WTC11 (cell line): ENCODE data around the gene EFHD1. TPM values are rescaled to one million over a fixed set of nuclear protein-coding genes. Genes with fewer than 3 reads are reported as not detected.

Source experiments
- ATAC-seq: fragments of 200-7000 bp; cut with Tn5 transposase; 2 replicates; pipeline ENCODE4 v1.10.0; 2021; ENCODE audit warnings: mild to moderate bottlenecking, moderate library complexity
- CTCF ChIA-PET: fragments of 300-600 bp; sonication (Branson Sonifier 250); formaldehyde crosslinking; loops from one replicate; lab custom pipeline; 2021; ENCODE audit warnings: antibody characterized with exemption; lab: Charles Lee
- POLR2A ChIA-PET: fragments of 350-600 bp; sonication (Branson Sonifier 250); formaldehyde crosslinking; loops from one replicate; lab custom pipeline; 2021; ENCODE audit warnings: antibody characterized with exemption; lab: Charles Lee
- DNase-seq: peaks from one replicate; pipeline ENCODE4 v3.0.0; 2021; ENCODE audit warnings: low spot score
- H3K27ac Mint-ChIP-seq: 2 replicates; pipeline ENCODE4 v1.8.0; 2021; ENCODE audit warnings: mixed read lengths
- H3K27me3 Mint-ChIP-seq: 2 replicates; pipeline ENCODE4 v1.8.0; 2021; ENCODE audit warnings: low read depth, mild to moderate bottlenecking, moderate library complexity, mixed read lengths
- H3K36me3 Mint-ChIP-seq: 2 replicates; pipeline ENCODE4 v1.8.0; 2021; ENCODE audit warnings: mixed read lengths
- H3K4me1 Mint-ChIP-seq: 2 replicates; pipeline ENCODE4 v1.8.0; 2022; ENCODE audit warnings: mixed read lengths
- H3K4me3 Mint-ChIP-seq: 2 replicates; pipeline ENCODE4 v1.8.0; 2021; ENCODE audit warnings: mild to moderate bottlenecking, moderate library complexity, mixed read lengths
- H3K9me3 Mint-ChIP-seq: 2 replicates; pipeline ENCODE4 v1.8.0; 2021; ENCODE audit warnings: mixed read lengths
- CDX4 ChIP-seq: fragments of 250-450 bp; sonication (Bioruptor Pico); IDR thresholded peaks from 2 replicates; pipeline ENCODE4 v1.9.0; 2021; ENCODE audit warnings: moderate library complexity, mild to moderate bottlenecking, inconsistent platforms, borderline replicate concordance
- ETV6 ChIP-seq: sonication (generic); formaldehyde crosslinking; IDR thresholded peaks from 2 replicates; pipeline ENCODE4 v1.8.1; 2022; ENCODE audit warnings: mild to moderate bottlenecking, missing genetic modification reagents
- FOXJ3 ChIP-seq: sonication (generic); formaldehyde crosslinking; IDR thresholded peaks from 2 replicates; pipeline ENCODE4 v1.9.0; 2021; ENCODE audit warnings: missing genetic modification reagents, mild to moderate bottlenecking, borderline replicate concordance
- KAT7 ChIP-seq: sonication (generic); formaldehyde crosslinking; IDR thresholded peaks from 2 replicates; pipeline ENCODE4 v1.8.1; 2023; ENCODE audit warnings: missing genetic modification reagents, mild to moderate bottlenecking, borderline replicate concordance
- MAX ChIP-seq: sonication (generic); formaldehyde crosslinking; IDR thresholded peaks from 2 replicates; pipeline ENCODE4 v1.8.0; 2022; ENCODE audit warnings: mild to moderate bottlenecking, missing genetic modification reagents
- MLX ChIP-seq: sonication (generic); formaldehyde crosslinking; IDR thresholded peaks from 2 replicates; pipeline ENCODE4 v1.8.1; 2023; ENCODE audit warnings: mild to moderate bottlenecking, missing genetic modification reagents, moderate library complexity
- NFATC4 ChIP-seq: fragments of 250-450 bp; sonication (Bioruptor Pico); IDR thresholded peaks from 2 replicates; pipeline ENCODE4 v1.9.0; 2021; ENCODE audit warnings: mild to moderate bottlenecking
- NR1H2 ChIP-seq: sonication (generic); formaldehyde crosslinking; IDR thresholded peaks from 2 replicates; pipeline ENCODE4 v1.9.0; 2021; ENCODE audit warnings: mild to moderate bottlenecking, moderate library complexity, missing genetic modification reagents
- STAT6 ChIP-seq: sonication (generic); formaldehyde crosslinking; conservative IDR thresholded peaks from 2 replicates; pipeline ENCODE4 v1.8.1; 2023; ENCODE audit warnings: mild to moderate bottlenecking, low read depth, missing genetic modification reagents, moderate library complexity
- TCF7 ChIP-seq: sonication (generic); formaldehyde crosslinking; IDR thresholded peaks from 2 replicates; pipeline ENCODE4 v1.8.0; 2022; ENCODE audit warnings: mild to moderate bottlenecking, low read depth, missing genetic modification reagents, moderate library complexity
- TP53 ChIP-seq: sonication (generic); formaldehyde crosslinking; IDR thresholded peaks from 2 replicates; pipeline ENCODE4 v1.8.1; 2023; ENCODE audit warnings: mild to moderate bottlenecking, missing genetic modification reagents
- USF1 ChIP-seq: sonication (generic); formaldehyde crosslinking; IDR thresholded peaks from 2 replicates; pipeline ENCODE4 v1.8.0; 2022; ENCODE audit warnings: mild to moderate bottlenecking, missing genetic modification reagents
- ZBTB21 ChIP-seq: sonication (generic); formaldehyde crosslinking; IDR thresholded peaks from 2 replicates; pipeline ENCODE4 v1.8.1; 2023; ENCODE audit warnings: mild to moderate bottlenecking, missing genetic modification reagents, borderline replicate concordance
- ZNF425 ChIP-seq: fragments of 250-450 bp; sonication (Bioruptor Pico); conservative IDR thresholded peaks from 2 replicates; pipeline ENCODE4 v1.9.0; 2021; ENCODE audit warnings: mild to moderate bottlenecking
- ZNF512 ChIP-seq: sonication (generic); formaldehyde crosslinking; IDR thresholded peaks from 2 replicates; pipeline ENCODE4 v1.8.1; 2022; ENCODE audit warnings: missing genetic modification reagents, borderline replicate concordance
- ZNF532 ChIP-seq: fragments of 250-450 bp; sonication (Bioruptor Pico); IDR thresholded peaks from 2 replicates; pipeline ENCODE4 v1.9.0; 2021; ENCODE audit warnings: mild to moderate bottlenecking, borderline replicate concordance
- ZSCAN18 ChIP-seq: fragments of 250-450 bp; sonication (Bioruptor Pico); IDR thresholded peaks from 2 replicates; pipeline ENCODE4 v2.1.2; 2022; ENCODE audit warnings: mild to moderate bottlenecking, moderate library complexity
- total RNA-seq: library from RNA; stranded (reverse); gene quantifications from 3 replicates; pipeline ENCODE4 v1.2.3, GENCODE V29; 2021

The EFHD1 gene
- total RNA-seq, 1 experiment from 2014 or later = 6.1 TPM

- ChIA-PET POLR2A (no interaction called here), CTCF (no interaction called here)
- H3K4me3 Mint-ChIP-seq = no peak overlapping the region
- peaks cover 64% of the 10 kb centered on the region for H3K27me3 Mint-ChIP-seq
- no peak for TF ChIP-seq TCF7
- TF ChIP-seq NR1H2 = no peak
- no peak overlapping the region for H3K27ac Mint-ChIP-seq
- no peaks in the 10 kb centered on the region for H3K9me3 Mint-ChIP-seq
- H3K36me3 Mint-ChIP-seq = no peaks in the 10 kb centered on the region
- DNase-seq (no peak), ATAC-seq (no peak)
- 0 out of 2 replicates have a peak, but pooled peaks cover 3% of the 10 kb centered on the region for H3K4me1 Mint-ChIP-seq
These were observed 3.5 kb downstream of the EFHD1 start for GRCh38 chr2:232636788-232637420.

- ATAC-seq (no peak), DNase-seq (no peak)
- CTCF ChIA-PET = interaction anchor here (1.1 kb wide), 1 partner anchor 31 kb away, joined by 3 read pairs; no protein-coding TSS in a partner anchor
- Mint-ChIP-seq H3K4me3 (no peak overlapping the region), H3K36me3 (no peaks in the 10 kb centered on the region), H3K4me1 (no peaks in the 10 kb centered on the region), H3K9me3 (no peaks in the 10 kb centered on the region), H3K27ac (no peak overlapping the region), H3K27me3 (peaks cover 53% of the 10 kb centered on the region)
- POLR2A ChIA-PET = no interaction called here
- TF ChIP-seq KAT7 (CRISPR knock-in tag) = no peak
- TF ChIP-seq MAX (CRISPR knock-in tag) = no peak
- no peak for TF ChIP-seq NFATC4
- no peak for TF ChIP-seq ZNF532 (CRISPR knock-in tag)
- no peak for TF ChIP-seq STAT6
- TF ChIP-seq USF1 (CRISPR knock-in tag) = no peak
- no peak for TF ChIP-seq MLX (CRISPR knock-in tag)
- no peak for TF ChIP-seq ETV6
- TF ChIP-seq FOXJ3 (CRISPR knock-in tag) = no peak
- no peak for TF ChIP-seq ZNF512 (CRISPR knock-in tag)
- TF ChIP-seq TP53 = no peak
- no peak for TF ChIP-seq ZBTB21 (CRISPR knock-in tag)
- TF ChIP-seq ZNF425 (CRISPR knock-in tag) = no peak
- TF ChIP-seq ZSCAN18 (CRISPR knock-in tag) = no peak
- TF ChIP-seq CDX4 (CRISPR knock-in tag) = no peak
These were observed 4.6 kb downstream of the EFHD1 start for GRCh38 chr2:232637866-232638583.
